ENCODE data around the gene RPP30.

RPP30 gene

GRCh38 chr10:90885176-90885575 is 13.4 kb downstream of the RPP30 start:
- Histone ChIP-seq H3K36me3 (ENCODE audit: insufficient read depth, low read length) (peaks cover 71% of the 10 kb centered on the region), H3K27ac (ENCODE audit: low read length) (no peak overlapping the region), H3K9ac (ENCODE audit: low read depth, low read length) (no peak overlapping the region), H4K20me1 (ENCODE audit: insufficient read depth, low read length) (no peaks in the 10 kb centered on the region), H3K4me3 (ENCODE audit: low read depth in 1 of 2, low read length in 2 of 2) (no peak overlapping the region), H3K4me1 (ENCODE audit: insufficient read depth, low read length) (0 out of 2 replicates have a peak, but pooled peaks cover 4% of the 10 kb centered on the region), H3K4me2 (ENCODE audit: insufficient read depth, low read length) (no peak overlapping the region), H3K27me3 (ENCODE audit: insufficient read depth, low read length, poor library complexity) (no peaks in the 10 kb centered on the region), H2AFZ (ENCODE audit: low read depth, low read length) (no peak overlapping the region), H3K9me3 (ENCODE audit: insufficient read depth, low read length, severe bottlenecking) (no peaks in the 10 kb centered on the region), H3K79me2 (ENCODE audit: insufficient read depth, low read length) (no peaks in the 10 kb centered on the region)
- TF ChIP-seq, protein P1, sequence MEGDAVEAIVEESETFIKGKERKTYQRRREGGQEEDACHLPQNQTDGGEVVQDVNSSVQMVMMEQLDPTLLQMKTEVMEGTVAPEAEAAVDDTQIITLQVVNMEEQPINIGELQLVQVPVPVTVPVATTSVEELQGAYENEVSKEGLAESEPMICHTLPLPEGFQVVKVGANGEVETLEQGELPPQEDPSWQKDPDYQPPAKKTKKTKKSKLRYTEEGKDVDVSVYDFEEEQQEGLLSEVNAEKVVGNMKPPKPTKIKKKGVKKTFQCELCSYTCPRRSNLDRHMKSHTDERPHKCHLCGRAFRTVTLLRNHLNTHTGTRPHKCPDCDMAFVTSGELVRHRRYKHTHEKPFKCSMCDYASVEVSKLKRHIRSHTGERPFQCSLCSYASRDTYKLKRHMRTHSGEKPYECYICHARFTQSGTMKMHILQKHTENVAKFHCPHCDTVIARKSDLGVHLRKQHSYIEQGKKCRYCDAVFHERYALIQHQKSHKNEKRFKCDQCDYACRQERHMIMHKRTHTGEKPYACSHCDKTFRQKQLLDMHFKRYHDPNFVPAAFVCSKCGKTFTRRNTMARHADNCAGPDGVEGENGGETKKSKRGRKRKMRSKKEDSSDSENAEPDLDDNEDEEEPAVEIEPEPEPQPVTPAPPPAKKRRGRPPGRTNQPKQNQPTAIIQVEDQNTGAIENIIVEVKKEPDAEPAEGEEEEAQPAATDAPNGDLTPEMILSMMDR (IDR thresholded peaks at IDR 0.05; ENCODE audit: borderline replicate concordance, extremely low read depth, low read length, poor library complexity, severe bottlenecking) = no peak
- no peak for TF ChIP-seq EZH2 (IDR thresholded peaks at IDR 0.05; ENCODE audit: borderline replicate concordance, low read depth, low read length, severe bottlenecking)
- DNase-seq (no peak), ATAC-seq (ENCODE audit: insufficient read depth, low read depth) (no peak)

- Histone ChIP-seq H3K27ac (ENCODE audit: low read length) (no peak overlapping the region), H3K9me3 (ENCODE audit: insufficient read depth, low read length, severe bottlenecking) (no peaks in the 10 kb centered on the region), H3K36me3 (ENCODE audit: insufficient read depth, low read length) (peaks cover 78% of the 10 kb centered on the region), H3K9ac (ENCODE audit: low read depth, low read length) (no peak overlapping the region), H3K27me3 (ENCODE audit: insufficient read depth, low read length, poor library complexity) (no peaks in the 10 kb centered on the region), H3K4me3 (ENCODE audit: low read depth in 1 of 2, low read length in 2 of 2) (no peak overlapping the region), H3K4me2 (ENCODE audit: insufficient read depth, low read length) (no peak overlapping the region), H3K4me1 (ENCODE audit: insufficient read depth, low read length) (peaks cover 2% of the 10 kb centered on the region; the same call in 1 of the 2 replicates), H2AFZ (ENCODE audit: low read depth, low read length) (no peak overlapping the region), H3K79me2 (ENCODE audit: insufficient read depth, low read length) (no peaks in the 10 kb centered on the region), H4K20me1 (ENCODE audit: insufficient read depth, low read length) (no peaks in the 10 kb centered on the region)
- DNase-seq (no peak), ATAC-seq (ENCODE audit: insufficient read depth, low read depth) (no peak)
- TF ChIP-seq, protein P1 (IDR thresholded peaks at IDR 0.05; ENCODE audit: borderline replicate concordance, extremely low read depth, low read length, poor library complexity, severe bottlenecking) = no peak
- TF ChIP-seq EZH2 (IDR thresholded peaks at IDR 0.05; ENCODE audit: borderline replicate concordance, low read depth, low read length, severe bottlenecking) = no peak
Observed at GRCh38 chr10:90887555-90887954, 15.8 kb downstream of the RPP30 start.

DNA sequence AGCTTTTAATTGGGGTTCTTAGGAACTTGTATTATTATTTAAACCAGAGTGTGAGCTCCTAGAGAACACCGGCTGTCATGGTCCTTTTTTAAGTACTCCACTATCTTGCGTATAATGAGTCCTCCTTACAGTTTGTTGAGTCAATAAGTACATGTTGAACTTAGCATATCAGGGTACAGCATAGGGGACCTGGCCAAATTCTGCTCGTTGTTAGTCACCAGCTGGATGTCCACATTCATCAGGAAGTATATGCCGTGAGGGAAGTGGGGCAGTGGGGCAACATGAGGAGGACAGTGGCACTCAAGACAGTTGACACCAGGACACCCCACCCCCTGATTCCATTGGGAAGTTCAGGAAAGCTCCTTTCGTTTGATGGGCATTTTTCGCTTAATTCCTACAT is 16.6 kb downstream of the RPP30 start:
- Histone ChIP-seq H3K4me2 (ENCODE audit: insufficient read depth, low read length) (no peak overlapping the region), H3K9me3 (ENCODE audit: insufficient read depth, low read length, severe bottlenecking) (no peaks in the 10 kb centered on the region), H3K79me2 (ENCODE audit: insufficient read depth, low read length) (no peaks in the 10 kb centered on the region), H3K4me3 (ENCODE audit: low read depth in 1 of 2, low read length in 2 of 2) (no peak overlapping the region), H3K27me3 (ENCODE audit: insufficient read depth, low read length, poor library complexity) (no peaks in the 10 kb centered on the region), H3K27ac (ENCODE audit: low read length) (no peak overlapping the region), H3K9ac (ENCODE audit: low read depth, low read length) (no peak overlapping the region), H2AFZ (ENCODE audit: low read depth, low read length) (no peak overlapping the region), H3K4me1 (ENCODE audit: insufficient read depth, low read length) (peaks cover 3% of the 10 kb centered on the region; the same call in 1 of the 2 replicates), H4K20me1 (ENCODE audit: insufficient read depth, low read length) (no peaks in the 10 kb centered on the region), H3K36me3 (ENCODE audit: insufficient read depth, low read length) (peaks cover 81% of the 10 kb centered on the region)
- TF ChIP-seq, protein P1 (IDR thresholded peaks at IDR 0.05; ENCODE audit: borderline replicate concordance, extremely low read depth, low read length, poor library complexity, severe bottlenecking) = no peak
- no peak for TF ChIP-seq EZH2 (IDR thresholded peaks at IDR 0.05; ENCODE audit: borderline replicate concordance, low read depth, low read length, severe bottlenecking)
- ATAC-seq (ENCODE audit: insufficient read depth, low read depth) (no peak), DNase-seq (no peak)

GRCh38 chr10:90889636-90890035 is 17.9 kb downstream of the RPP30 start:
- DNase-seq (no peak), ATAC-seq (ENCODE audit: insufficient read depth, low read depth) (no peak)
- H3K4me3 ChIP-seq (ENCODE audit: low read depth in 1 of 2, low read length in 2 of 2) = no peak overlapping the region
- H3K27me3 ChIP-seq (ENCODE audit: insufficient read depth, low read length, poor library complexity) = no peaks in the 10 kb centered on the region
- H2AFZ ChIP-seq (ENCODE audit: low read depth, low read length) = no peak overlapping the region
- no peaks in the 10 kb centered on the region for H3K9me3 ChIP-seq (ENCODE audit: insufficient read depth, low read length, severe bottlenecking)
- peaks cover 88% of the 10 kb centered on the region for H3K36me3 ChIP-seq (ENCODE audit: insufficient read depth, low read length)
- TF ChIP-seq, protein P1 (IDR thresholded peaks at IDR 0.05; ENCODE audit: borderline replicate concordance, extremely low read depth, low read length, poor library complexity, severe bottlenecking) = no peak
- TF ChIP-seq EZH2 (IDR thresholded peaks at IDR 0.05; ENCODE audit: borderline replicate concordance, low read depth, low read length, severe bottlenecking) = no peak
- H3K9ac ChIP-seq (ENCODE audit: low read depth, low read length) = no peak overlapping the region
- peaks cover 3% of the 10 kb centered on the region; the same call in 1 of the 2 replicates for H3K4me1 ChIP-seq (ENCODE audit: insufficient read depth, low read length)
- H3K27ac ChIP-seq (ENCODE audit: low read length) = no peak overlapping the region
- H3K4me2 ChIP-seq (ENCODE audit: insufficient read depth, low read length) = no peak overlapping the region
- H3K79me2 ChIP-seq (ENCODE audit: insufficient read depth, low read length) = no peaks in the 10 kb centered on the region
- H4K20me1 ChIP-seq (ENCODE audit: insufficient read depth, low read length) = no peaks in the 10 kb centered on the region
